GM19193 (cell line): ENCODE data around the gene TMSB10.

Experiments
- POLR2A ChIP-seq: IDR thresholded peaks from 4 replicates; pipeline ENCODE4 v1.6.1; 2011; ENCODE audit not compliant: insufficient read depth, insufficient read length; ENCODE audit errors: extremely low read depth

TMSB10 gene

GRCh38 chr2:84878459-84878858 is 27.0 kb upstream of the TMSB10 start:
- no peak for TF ChIP-seq POLR2A

DNA sequence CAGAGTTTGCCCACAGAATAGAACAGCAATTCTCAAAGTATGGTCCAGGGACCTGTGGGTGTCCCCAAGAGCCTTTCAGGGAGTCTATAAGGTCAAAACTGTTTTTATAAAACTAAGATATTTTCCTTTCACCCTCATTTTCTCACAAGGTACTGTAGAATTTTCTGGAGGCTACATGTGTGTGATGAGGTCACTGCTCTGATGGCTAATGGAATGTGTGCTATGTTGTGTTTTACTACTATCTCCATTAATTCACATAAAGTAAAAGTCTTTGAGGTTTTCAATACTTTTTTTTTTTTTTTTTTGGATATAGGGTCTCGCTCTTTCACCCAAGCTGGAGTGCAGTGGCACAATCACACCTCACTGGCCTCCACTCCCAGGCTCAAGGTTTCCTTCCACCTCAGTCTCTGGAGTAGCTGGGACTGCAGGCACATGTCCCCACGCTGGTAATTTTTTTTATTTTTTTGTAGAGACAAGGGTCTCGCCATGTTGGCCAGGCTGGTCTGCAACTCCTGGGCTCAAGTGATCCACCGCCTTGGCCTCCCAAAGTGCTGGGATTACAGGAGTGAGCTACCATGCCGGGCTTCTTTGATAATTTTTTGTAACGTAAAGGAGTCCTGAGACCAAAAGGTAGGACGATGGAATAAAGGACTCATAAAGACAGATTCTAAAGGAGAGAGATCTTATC is 26.4 kb upstream of the TMSB10 start:
- TF ChIP-seq POLR2A, result no peak

DNA sequence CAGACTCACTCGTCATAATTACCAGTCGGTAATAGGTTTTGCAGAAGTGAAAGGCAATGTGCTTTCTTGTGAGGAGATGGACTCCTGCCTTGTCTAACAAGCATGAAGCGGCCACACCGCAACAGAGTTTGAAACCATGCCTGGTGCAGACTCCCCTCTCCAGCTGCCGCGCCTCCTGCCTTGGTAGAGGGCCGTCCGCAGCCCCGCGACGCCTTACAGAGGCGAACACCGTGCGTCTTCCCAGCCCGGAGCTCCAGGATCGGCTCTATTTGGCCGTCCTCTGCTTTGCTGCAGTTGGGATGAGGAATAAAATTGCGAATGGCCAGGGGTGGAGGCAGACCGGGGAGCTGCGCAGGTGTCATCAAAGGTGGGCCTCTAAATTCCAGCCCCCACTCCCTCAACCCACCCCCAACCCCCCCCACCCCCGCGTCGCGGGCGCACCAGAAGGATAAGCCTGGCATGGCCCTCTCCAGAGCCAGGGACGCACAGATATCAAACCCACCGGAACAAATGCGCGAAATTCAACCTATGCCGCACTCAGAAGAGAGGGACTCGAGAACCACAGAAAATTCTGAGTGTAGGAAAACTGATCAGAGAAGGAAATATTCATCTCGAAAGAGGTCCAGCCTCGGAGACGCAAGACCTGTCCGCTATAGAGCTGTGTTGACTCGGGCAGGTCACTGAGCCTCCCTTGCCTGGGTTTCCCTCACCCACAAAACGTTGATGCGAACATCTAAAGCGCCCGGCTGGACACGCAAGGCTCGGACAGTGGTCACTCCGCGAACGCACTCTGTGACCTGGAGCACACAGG is 25.7 kb upstream of the TMSB10 start:
- TF ChIP-seq POLR2A, result no peak

DNA sequence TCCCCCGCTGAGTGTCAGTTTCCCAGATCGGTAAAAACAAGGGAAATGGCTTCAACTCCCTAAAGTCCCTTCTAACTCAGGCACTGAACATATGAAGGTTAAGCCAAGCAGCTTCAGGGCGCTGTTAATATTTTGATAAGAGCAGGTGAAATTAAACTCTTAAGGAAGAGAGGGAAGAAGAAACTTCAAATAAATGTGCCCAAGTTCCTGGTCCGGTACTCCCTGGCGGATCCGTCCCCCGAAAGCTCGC is 25.1 kb upstream of the TMSB10 start:
- no peak for TF ChIP-seq POLR2A

- no peak for TF ChIP-seq POLR2A
These were observed 24.6 kb upstream of the TMSB10 start, which contains the start of gene TRABD2A for GRCh38 chr2:84880645-84881521. TSS of gene TRABD2A (minus strand) at chr2:84881084. CDS start at chr2:84881039, 45 bp downstream.

GRCh38 chr2:84881581-84882413 is 23.7 kb upstream of the TMSB10 start:
- TF ChIP-seq POLR2A, result no peak

DNA sequence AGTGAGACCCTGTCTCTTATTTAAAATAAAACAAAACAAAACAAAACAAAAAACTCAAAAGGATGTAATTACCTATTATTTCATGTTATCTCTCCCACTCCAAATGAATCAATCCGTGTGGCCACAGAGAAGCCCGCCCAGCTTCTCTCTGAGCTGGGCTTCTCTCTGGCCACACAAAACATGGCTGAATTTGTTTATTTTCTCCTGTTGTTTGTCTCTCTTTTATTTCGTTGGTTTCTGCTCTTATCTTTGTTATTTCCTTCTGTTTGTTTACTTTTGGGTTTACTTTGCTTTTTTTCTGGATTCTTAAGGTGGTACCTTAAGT is 23.1 kb upstream of the TMSB10 start:
- TF ChIP-seq POLR2A, result no peak

DNA sequence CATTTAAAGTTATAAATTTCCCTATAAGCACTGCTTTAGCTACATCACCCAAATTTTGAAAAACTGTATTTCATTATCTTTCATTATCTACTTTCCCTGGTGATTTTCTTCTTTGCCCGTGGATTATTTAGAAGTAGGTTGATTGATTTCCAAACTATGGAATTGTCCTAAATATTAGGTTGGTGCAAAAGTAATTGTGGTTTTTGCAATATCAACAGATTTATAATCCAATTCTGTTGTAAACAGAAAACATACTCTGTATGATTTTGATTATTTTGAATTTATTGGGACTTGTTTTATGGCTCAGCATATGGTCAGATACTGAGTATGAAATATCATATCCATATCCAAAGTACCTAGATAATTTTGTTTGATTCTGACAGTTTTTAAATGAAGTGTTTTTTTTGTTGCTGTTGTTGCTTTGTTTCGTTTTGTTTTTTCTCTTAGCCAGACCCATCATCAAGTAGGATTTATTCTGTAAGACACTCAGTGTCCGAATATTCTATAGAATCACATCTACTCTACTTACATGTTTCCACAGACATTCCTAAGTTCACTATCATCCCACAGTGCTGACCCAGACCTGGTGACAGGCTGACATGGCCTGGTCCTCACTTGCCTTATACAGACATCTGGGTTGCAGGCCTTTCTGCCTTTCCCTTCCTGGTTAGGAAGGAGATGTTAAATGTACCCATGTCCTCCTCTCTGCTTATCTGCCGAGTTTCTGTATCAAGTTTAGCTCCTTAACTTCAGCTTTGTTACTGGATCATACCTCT is 22.5 kb upstream of the TMSB10 start:
- TF ChIP-seq POLR2A, result no peak

- TF ChIP-seq POLR2A, result no peak
These were observed 21.0 kb upstream of the TMSB10 start for GRCh38 chr2:84884449-84884848.

DNA sequence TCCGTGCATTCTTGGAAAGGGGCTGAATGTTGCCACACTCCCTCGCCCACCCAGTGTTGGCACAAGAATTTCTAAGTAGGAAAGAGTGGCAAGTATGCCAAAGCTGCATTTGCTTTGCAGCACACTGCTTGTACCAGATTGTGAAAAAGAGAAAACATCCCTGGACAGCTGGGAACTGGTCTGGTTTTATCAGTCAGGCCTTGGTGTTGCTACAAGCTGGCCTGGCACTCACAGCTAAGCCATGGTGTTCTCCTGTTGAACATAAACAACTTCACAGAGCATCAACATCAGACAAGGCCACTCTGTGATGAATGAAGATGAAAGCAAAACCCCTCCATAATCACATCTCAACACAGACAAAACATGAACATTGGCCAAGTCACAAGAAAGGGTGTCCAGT is 20.3 kb upstream of the TMSB10 start:
- TF ChIP-seq POLR2A, result no peak

DNA sequence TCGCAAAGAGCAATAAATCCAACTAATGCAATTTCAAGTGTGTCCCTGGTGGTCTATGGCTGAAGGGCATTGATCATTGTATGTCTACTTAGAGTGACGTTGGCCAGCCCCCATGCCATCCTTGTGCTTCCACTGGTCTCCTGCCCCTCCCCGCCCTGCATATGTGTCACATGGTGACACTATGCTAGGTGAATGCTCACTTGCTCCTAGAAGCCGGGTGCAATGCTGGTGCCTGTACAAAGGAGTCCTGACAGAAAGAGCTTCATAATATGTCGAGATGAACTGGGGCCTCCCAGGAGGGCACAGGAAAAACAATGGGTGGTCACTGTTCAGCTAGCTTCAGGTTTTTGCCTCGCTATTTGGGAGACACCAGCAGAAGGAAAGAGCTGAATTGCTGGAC is 18.7 kb upstream of the TMSB10 start:
- TF ChIP-seq POLR2A, result no peak

DNA sequence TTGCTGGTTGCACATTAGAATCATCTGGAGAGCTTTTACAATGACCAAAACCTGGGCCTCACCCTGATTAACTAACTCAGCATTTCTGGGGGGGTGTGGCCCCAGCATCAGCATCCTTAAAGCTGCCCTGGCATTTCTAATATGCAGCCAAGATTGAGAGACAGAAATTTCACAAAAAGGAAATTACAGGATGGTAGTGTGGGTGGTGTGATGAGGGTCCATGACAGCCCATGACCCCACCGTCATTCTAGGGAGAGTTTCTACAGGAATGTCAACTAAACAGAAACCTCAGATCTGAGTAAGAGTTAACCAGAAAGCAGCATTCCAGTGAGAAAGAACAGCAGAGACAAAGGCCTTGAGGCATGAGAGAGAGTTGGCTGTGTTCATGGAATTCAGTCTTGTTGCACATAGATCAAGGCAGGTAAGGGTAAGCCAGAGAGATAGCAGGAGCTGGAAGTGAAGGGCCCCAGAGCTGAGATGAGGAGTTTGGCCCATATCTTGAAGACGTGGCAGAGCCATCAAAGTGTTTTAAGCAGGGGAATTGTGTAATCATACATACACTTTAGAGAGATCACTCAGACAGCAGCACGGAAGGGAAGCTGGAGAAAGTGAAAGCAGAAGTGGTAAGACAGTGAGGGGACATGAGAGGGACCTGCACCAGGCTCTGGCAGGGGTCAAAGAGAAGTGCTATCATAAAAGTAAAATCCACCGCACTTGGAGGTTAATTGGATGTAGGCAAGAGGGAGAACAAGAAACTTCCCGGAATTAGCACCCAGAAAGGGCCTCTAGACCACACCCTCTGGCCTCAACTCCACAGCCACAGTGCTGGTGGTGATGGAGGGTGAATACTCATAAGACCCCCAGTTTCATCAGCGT is 16.8 kb upstream of the TMSB10 start:
- peak; percentile 25 for TF ChIP-seq POLR2A

DNA sequence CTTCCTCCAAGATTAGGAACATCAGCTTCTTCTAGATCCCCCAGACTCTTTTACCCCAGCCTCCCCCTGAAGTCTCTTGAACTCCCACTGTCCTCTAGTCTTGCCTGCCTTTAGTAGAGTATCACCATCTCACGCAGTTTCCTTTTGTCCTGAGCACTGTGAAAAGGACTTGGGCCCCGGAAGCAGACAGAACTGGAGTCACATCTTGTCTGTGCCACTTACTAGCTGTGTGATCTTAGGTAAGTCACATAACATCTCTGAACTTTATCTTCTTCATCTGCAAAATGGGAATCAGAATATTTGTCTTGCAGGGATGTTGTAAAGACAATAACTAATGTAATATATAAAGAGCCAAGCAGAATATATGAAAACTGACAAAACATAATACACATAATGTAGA is 16.1 kb upstream of the TMSB10 start:
- no peak for TF ChIP-seq POLR2A
